Spleen (tissue), 11 donors: ENCODE measurements around the gene CREBZF. TPM values are rescaled to one million over a fixed set of nuclear protein-coding genes. Genes with fewer than 3 reads are reported as not detected.
A peak's percentile ranks its signal among the peaks of the same experiment; 100 is the strongest.

ENCODE experiments used
- DNase-seq: peaks from one replicate; pipeline ENCODE4 v3.0.0-alpha.2; 2020
- H3K27ac ChIP-seq, 8 donors: fragments of 200-600 bp; sonication (generic) in 7 of 8; 1 replicate in 4 of 8; 2 replicates in 4 of 8; pipeline versions ENCODE4 v1.5.0 to v1.8.0; 2016 to 2021; ENCODE audit warnings: inconsistent platforms in 4 of 8, mild to moderate bottlenecking in 4 of 8, moderate library complexity in 1 of 8
- H3K27me3 ChIP-seq, 7 donors: fragments of 200-600 bp; sonication (generic) in 6 of 7; replicated peaks in 1 of 7; 1 replicate in 4 of 7; 2 replicates in 3 of 7; pipeline versions ENCODE4 v1.5.0 to v1.8.0; 2016 to 2021; ENCODE audit warnings: inconsistent platforms in 3 of 7, mild to moderate bottlenecking in 1 of 7
- H3K36me3 ChIP-seq, 6 donors: fragments of 200-600 bp; sonication (generic) in 5 of 6; 1 replicate in 4 of 6; 2 replicates in 2 of 6; pipeline versions ENCODE4 v1.5.0 to v1.8.0; 2016 to 2021; ENCODE audit warnings: inconsistent platforms in 2 of 6
- H3K4me1 ChIP-seq, 6 donors: fragments of 200-600 bp; sonication (generic) in 5 of 6; 1 replicate in 3 of 6; 2 replicates in 3 of 6; pipeline versions ENCODE4 v1.5.0 to v1.8.0; 2016 to 2021; ENCODE audit warnings: inconsistent platforms in 3 of 6
- H3K4me3 ChIP-seq, 8 donors: fragments of 200-600 bp; sonication (generic) in 7 of 8; 1 replicate in 4 of 8; 2 replicates in 4 of 8; pipeline versions ENCODE4 v1.5.0 to v1.8.0; 2016 to 2021; ENCODE audit warnings: inconsistent platforms in 4 of 8, mild to moderate bottlenecking in 4 of 8, moderate library complexity in 2 of 8
- H3K9me3 ChIP-seq, 8 donors: fragments of 200-600 bp; sonication (generic) in 7 of 8; 1 replicate in 4 of 8; 2 replicates in 4 of 8; pipeline versions ENCODE4 v1.5.0 to v1.8.0; 2016 to 2021; ENCODE audit warnings: inconsistent platforms in 4 of 8
- POLR2A ChIP-seq, 3 donors: fragments of 450-650 bp; IDR thresholded peaks; one replicate each; pipeline ENCODE4 v1.5.1; 2017; ENCODE audit warnings: antibody characterized with exemption in 3 of 3, mild to moderate bottlenecking in 1 of 3
- POLR2AphosphoS5 ChIP-seq, 3 donors: sonication (generic); formaldehyde crosslinking; IDR thresholded peaks; one replicate each; pipeline ENCODE4 v1.5.1; 2017; ENCODE audit warnings: antibody characterized with exemption in 3 of 3
- WGBS, 5 donors: extraction: QIAGEN DNeasy Blood & Tissue Kit in 3 of 5; methylation state at CpG; one replicate each; pipeline versions ENCODE4 v1.1.5 to v1.1.7; 2013 to 2018; 5-methylcytosine and 5-hydroxymethylcytosine counted together
- intact Hi-C: fragments of 100-400 bp; cut with DNase I; formaldehyde crosslinking; loops from one replicate; pipeline ENCODE4 v1.15.0; 2023; ENCODE audit warnings: low total_unique reads
- polyA plus RNA-seq, 3 donors: library from polyadenylated mRNA; stranded (reverse); fragments of 200-250 nt; gene quantifications; one replicate each; pipeline ENCODE4 v1.2.1, GENCODE V29; 2013
- total RNA-seq, 7 donors: library from RNA; depleted of rRNA in 3 of 7; stranded (reverse); fragments of >200 nt in 3 of 7; fragmentation: NEBNext Ultra II Directional in 4 of 7; extraction: Animal tissue kit (Norgen Biotek cat#: 25700) in 4 of 7; gene quantifications; one replicate each; pipeline versions ENCODE4 v1.1.0 to v1.2.1, GENCODE V29; 2016 to 2021
- TF ChIP-seq, protein P1 (sequence below), 11 experiments: fragments of 200-600 bp in 7 of 11; fragments of 450-650 bp in 4 of 11; sonication (generic) in 4 of 11; IDR thresholded peaks in 8 of 11; conservative IDR thresholded peaks in 3 of 11; 1 replicate in 7 of 11; 2 replicates in 4 of 11; pipeline versions ENCODE4 v1.4.0 to v1.8.0; 2016 to 2021; ENCODE audit warnings: antibody characterized with exemption in 11 of 11, inconsistent platforms in 4 of 11, mild to moderate bottlenecking in 1 of 11
- donor health status: healthy with polysubstance abuse.
- donor health status: DM: no; HTN: no; CAD: no; lungs with moderate emphysema.
- donor health status: DM: no; HTN: no; CAD: no.
- donor health status: Bipolar disorder and iron deficiency.
- donor health status: healthy.
- donor health status: DM: no; HTN: no; CAD: no.
- donor health status: DM: yes; HTN: yes; CAD: no.

CREBZF gene
- total and polyA plus RNA-seq, 10 donors: 24.3 to 111 (median 55.4) TPM

DNA sequence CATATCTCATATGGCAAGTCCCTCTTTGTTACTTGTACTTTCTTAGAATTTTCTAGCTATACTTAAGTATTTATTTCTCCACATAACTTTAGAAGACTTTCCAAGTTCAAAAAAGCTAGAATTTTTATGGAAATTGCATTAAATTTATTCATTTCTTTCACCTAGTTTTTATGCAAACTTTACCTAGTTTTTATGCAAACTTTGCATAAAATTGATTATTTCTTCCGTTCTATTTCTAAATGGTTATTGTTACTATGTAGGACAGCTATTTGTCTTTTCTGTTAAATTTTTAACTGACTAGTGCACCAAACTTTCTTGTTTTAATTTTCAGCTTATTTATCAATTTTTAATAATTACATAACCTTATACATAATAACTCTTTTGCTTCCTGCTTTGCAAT, 3.2 kb upstream of the CREBZF start:
- Histone ChIP-seq H3K36me3 (no peaks in the 10 kb centered on the region), H3K27me3 (no peaks in the 10 kb centered on the region), H3K4me1 (peaks cover 3 to 17% (median 11%) of the 10 kb centered on the region in 6 donors), H3K9me3 (no peaks in the 10 kb centered on the region), H3K27ac (no peak overlapping the region), H3K4me3 (no peak overlapping the region)
- 92 to 95% (median 94%) methylated on average over 1 of the region's 1 CpG for WGBS, 5 donors
- intact Hi-C loops: no loop called here
- TF ChIP-seq POLR2AphosphoS5 (IDR thresholded peaks at IDR 0.05) (no peak), POLR2A (IDR thresholded peaks at IDR 0.05) (no peak)
- TF ChIP-seq, protein P1, sequence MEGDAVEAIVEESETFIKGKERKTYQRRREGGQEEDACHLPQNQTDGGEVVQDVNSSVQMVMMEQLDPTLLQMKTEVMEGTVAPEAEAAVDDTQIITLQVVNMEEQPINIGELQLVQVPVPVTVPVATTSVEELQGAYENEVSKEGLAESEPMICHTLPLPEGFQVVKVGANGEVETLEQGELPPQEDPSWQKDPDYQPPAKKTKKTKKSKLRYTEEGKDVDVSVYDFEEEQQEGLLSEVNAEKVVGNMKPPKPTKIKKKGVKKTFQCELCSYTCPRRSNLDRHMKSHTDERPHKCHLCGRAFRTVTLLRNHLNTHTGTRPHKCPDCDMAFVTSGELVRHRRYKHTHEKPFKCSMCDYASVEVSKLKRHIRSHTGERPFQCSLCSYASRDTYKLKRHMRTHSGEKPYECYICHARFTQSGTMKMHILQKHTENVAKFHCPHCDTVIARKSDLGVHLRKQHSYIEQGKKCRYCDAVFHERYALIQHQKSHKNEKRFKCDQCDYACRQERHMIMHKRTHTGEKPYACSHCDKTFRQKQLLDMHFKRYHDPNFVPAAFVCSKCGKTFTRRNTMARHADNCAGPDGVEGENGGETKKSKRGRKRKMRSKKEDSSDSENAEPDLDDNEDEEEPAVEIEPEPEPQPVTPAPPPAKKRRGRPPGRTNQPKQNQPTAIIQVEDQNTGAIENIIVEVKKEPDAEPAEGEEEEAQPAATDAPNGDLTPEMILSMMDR (IDR thresholded peaks at IDR 0.05 in 8 of 11, conservative IDR thresholded peaks at IDR 0.05 in 3 of 11): no peak
- DNase-seq: no peak

DNA sequence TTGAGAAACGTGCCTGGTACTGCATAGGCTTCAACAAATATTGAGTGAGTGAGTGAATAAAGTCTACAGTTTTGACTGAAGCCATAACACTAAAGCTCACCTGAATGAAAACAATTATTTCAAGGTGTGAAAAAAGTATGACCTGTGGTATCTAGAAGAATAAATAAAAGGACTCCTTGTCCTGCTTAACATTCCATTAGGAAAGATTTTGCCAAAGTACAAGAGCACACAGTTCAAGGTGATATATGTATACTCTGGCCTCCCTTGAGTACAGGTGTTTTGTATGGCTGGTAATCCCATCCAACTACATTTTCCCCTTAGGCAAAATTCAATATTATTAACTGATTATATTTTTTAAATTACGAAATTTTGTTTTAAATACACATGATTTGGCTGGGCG, 1.8 kb upstream of the CREBZF start:
- Histone ChIP-seq H3K9me3 (no peaks in the 10 kb centered on the region), H3K27me3 (no peaks in the 10 kb centered on the region), H3K4me3 (no peak overlapping the region), H3K4me1 (peaks cover 12 to 32% (median 26%) of the 10 kb centered on the region in 6 donors), H3K27ac (no peak overlapping the region), H3K36me3 (peaks cover 0 to 11% (median 0%) of the 10 kb centered on the region in 6 donors)
- DNase-seq: no peak
- TF ChIP-seq POLR2AphosphoS5 (IDR thresholded peaks at IDR 0.05) (no peak), POLR2A (IDR thresholded peaks at IDR 0.05) (no peak)
- TF ChIP-seq, protein P1 (IDR thresholded peaks at IDR 0.05 in 8 of 11, conservative IDR thresholded peaks at IDR 0.05 in 3 of 11): no peak
- intact Hi-C loops: no loop called here
- 89 to 95% (median 93%) methylated on average over 3 of the region's 3 CpGs for WGBS, 5 donors

DNA sequence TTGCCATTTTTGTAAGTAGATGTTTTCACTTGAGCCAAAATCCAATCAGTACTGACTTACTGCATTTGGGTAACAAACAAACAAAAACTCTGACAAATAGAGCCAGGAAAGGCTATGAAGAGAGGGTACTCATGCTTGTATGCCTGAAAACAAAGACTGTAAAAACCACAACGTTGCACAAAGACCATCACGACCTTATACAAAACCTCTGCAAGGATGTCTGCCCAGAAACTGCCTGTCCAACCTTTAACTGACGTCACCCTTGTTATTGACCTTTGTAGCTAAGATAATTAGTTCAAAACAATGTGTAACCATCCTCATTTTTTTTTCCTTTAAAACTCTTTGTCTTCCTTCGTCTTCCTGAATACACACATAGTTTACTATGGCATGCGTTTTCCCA, 804 bp upstream of the CREBZF start:
- intact Hi-C loops: no loop called here
- H3K27me3 ChIP-seq: no peaks in the 10 kb centered on the region
- peaks cover 21 to 41% (median 36%) of the 10 kb centered on the region in 6 donors for H3K4me1 ChIP-seq
- no peak for TF ChIP-seq POLR2A (IDR thresholded peaks at IDR 0.05)
- TF ChIP-seq, protein P1 (IDR thresholded peaks at IDR 0.05 in 8 of 11, conservative IDR thresholded peaks at IDR 0.05 in 3 of 11): no peak
- no peak for TF ChIP-seq POLR2AphosphoS5 (IDR thresholded peaks at IDR 0.05)
- peak overlapping the region in 7 of 8 donors; percentile 98 to 99 (median 98) for H3K27ac ChIP-seq
- H3K9me3 ChIP-seq: no peaks in the 10 kb centered on the region
- H3K4me3 ChIP-seq: peak overlapping the region in 2 of 8 donors; percentile 89 to 90
- DNase-seq: no peak
- H3K36me3 ChIP-seq: peaks cover 0 to 17% (median 0%) of the 10 kb centered on the region in 6 donors
- 61 to 79% (median 65%) methylated on average over 5 of the region's 5 CpGs for WGBS, 5 donors

DNA sequence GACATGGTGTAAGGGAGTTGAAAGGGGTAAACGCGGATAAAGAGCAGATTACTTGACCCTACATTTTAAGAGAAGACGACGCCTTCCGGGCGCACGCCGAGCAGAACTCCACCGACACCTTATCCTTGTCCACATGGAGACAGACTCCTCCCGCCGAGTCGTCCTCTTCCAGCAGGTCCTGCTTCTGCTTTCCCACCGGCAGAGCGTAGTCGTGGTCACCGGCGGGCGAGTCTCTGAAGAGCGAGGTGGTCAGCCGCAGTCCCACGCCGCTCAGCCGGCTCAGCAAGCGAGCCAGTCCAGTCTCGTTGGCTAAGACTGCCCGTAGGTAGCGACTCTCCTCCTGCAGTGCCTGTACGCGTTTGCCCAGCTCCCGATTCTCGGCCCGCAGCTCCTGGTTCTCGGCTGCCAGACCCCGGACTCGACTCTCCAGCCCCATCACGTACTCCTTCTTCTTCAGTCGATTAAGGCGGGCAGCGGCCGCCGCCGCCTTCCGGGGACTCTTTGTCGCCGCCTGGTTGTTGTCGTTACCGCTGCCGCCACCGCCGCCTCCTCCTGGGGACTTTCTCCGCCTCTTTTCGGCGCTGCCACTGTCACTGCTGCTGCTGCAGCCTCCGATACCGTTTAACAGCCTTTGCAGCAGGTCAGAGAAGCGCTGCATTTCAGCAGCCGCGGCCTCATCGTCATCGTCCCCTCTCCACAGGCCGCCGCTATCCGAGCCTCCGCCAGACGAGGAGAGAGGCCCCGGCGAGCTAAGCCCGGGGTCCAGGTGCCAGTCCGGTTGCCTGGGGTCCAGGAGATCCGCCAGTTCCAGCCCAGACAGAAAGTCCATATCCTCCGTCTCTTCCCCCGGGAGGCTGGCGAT, 945 bp downstream of the CREBZF start:
- H3K27ac ChIP-seq: peak overlapping the region; percentile 98 to 99 (median 98)
- intact Hi-C loops: no loop called here
- no peaks in the 10 kb centered on the region for H3K27me3 ChIP-seq
- H3K9me3 ChIP-seq: no peaks in the 10 kb centered on the region
- peak overlapping the region; percentile 74 to 94 (median 86) for H3K4me3 ChIP-seq
- peaks cover 0 to 34% (median 7%) of the 10 kb centered on the region in 6 donors for H3K36me3 ChIP-seq
- WGBS, 5 donors: 0 to 1% (median 0%) methylated on average over 42 to 73 of the region's 73 CpGs
- H3K4me1 ChIP-seq: peaks cover 36 to 59% (median 53%) of the 10 kb centered on the region in 6 donors
- peak; percentile 97 for DNase-seq
- TF ChIP-seq POLR2AphosphoS5 (IDR thresholded peaks at IDR 0.05): peak; percentile 56 to 79 (median 61)
- TF ChIP-seq POLR2A (IDR thresholded peaks at IDR 0.05): peak in 1 of 3 donors; percentile 5
- TF ChIP-seq, protein P1 (IDR thresholded peaks at IDR 0.05 in 8 of 11, conservative IDR thresholded peaks at IDR 0.05 in 3 of 11): peak in 10 of 11 experiments; percentile 53 to 87 (median 68)
